Measurements from ENCODE around the gene GASK1A. TPM values are rescaled to one million over a fixed set of nuclear protein-coding genes. Genes with fewer than 3 reads are reported as not detected.

GASK1A gene
- total RNA-seq, 2 donors from 2014 or later: 8.8 to 16.8 TPM

DNA sequence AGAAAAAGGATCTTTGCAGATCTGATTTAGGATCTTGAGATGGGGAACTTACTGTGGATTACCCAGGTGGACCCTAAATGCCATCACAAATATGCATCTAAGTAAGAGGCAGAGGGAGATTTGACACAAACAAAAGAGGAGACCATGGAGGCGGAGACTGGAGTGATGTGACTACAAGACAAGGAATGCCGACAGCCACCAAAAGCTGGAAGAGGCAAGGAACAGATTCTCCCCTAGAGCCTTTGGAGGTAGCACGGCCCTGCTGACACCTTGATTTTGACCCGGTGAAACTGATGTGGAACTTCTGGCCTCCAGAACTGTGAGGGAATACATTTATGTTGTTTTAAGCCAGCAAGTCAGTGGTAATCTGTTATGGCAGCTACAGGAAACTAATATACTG is 44.0 kb downstream of the GASK1A start:
- Histone ChIP-seq H3K9me3 (no peaks in the 10 kb centered on the region), H3K27me3 (no peaks in the 10 kb centered on the region), H3K27ac (no peak overlapping the region), H3K4me3 (no peak overlapping the region), H3K4me1 (no peaks in the 10 kb centered on the region), H3K36me3 (replicated peaks in 1 of 2; ENCODE audit: insufficient read depth in 1 of 2, low read depth in 2 of 2) (no peaks in the 10 kb centered on the region)
- WGBS, 2 donors: 90 to 99% methylated on average over 4 of the region's 4 CpGs
- intact Hi-C loops (cut with DNase I): no loop called here
- DNase-seq: no peak
- no peak for ATAC-seq
- no peak for TF ChIP-seq POLR2A (IDR thresholded peaks at IDR 0.05)
- TF ChIP-seq, protein P1, sequence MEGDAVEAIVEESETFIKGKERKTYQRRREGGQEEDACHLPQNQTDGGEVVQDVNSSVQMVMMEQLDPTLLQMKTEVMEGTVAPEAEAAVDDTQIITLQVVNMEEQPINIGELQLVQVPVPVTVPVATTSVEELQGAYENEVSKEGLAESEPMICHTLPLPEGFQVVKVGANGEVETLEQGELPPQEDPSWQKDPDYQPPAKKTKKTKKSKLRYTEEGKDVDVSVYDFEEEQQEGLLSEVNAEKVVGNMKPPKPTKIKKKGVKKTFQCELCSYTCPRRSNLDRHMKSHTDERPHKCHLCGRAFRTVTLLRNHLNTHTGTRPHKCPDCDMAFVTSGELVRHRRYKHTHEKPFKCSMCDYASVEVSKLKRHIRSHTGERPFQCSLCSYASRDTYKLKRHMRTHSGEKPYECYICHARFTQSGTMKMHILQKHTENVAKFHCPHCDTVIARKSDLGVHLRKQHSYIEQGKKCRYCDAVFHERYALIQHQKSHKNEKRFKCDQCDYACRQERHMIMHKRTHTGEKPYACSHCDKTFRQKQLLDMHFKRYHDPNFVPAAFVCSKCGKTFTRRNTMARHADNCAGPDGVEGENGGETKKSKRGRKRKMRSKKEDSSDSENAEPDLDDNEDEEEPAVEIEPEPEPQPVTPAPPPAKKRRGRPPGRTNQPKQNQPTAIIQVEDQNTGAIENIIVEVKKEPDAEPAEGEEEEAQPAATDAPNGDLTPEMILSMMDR (IDR thresholded peaks at IDR 0.05): no peak

DNA sequence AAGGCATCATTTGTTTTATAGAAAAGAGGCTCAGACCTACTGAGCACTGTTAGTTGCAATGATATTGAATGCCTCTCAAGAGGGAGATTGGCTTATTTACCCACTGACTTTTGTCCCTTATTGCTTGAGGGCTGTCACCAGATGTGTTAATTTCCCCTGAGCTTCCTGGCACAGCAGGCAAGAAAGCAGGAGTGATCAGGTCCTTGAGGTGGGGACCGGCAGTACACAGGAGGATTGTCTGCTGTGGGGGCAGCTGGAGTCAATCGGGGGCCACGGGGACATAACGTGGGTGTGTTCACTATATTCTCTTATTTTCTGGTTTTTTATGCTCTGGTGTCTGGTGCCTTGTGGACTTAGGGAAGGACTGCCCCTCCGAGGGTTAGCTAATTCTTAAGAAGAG is 44.6 kb downstream of the GASK1A start:
- H3K9me3 ChIP-seq: no peaks in the 10 kb centered on the region
- intact Hi-C loops (cut with DNase I): no loop called here
- DNase-seq (no peak), ATAC-seq (no peak)
- 74 to 77% methylated on average over 5 of the region's 5 CpGs for WGBS, 2 donors
- H3K4me3 ChIP-seq: no peak overlapping the region
- H3K27me3 ChIP-seq: no peaks in the 10 kb centered on the region
- no peak overlapping the region for H3K27ac ChIP-seq
- H3K36me3 ChIP-seq (replicated peaks in 1 of 2; ENCODE audit: insufficient read depth in 1 of 2, low read depth in 2 of 2): no peaks in the 10 kb centered on the region
- H3K4me1 ChIP-seq: no peaks in the 10 kb centered on the region
- TF ChIP-seq, protein P1 (IDR thresholded peaks at IDR 0.05): no peak
- no peak for TF ChIP-seq POLR2A (IDR thresholded peaks at IDR 0.05)

DNA sequence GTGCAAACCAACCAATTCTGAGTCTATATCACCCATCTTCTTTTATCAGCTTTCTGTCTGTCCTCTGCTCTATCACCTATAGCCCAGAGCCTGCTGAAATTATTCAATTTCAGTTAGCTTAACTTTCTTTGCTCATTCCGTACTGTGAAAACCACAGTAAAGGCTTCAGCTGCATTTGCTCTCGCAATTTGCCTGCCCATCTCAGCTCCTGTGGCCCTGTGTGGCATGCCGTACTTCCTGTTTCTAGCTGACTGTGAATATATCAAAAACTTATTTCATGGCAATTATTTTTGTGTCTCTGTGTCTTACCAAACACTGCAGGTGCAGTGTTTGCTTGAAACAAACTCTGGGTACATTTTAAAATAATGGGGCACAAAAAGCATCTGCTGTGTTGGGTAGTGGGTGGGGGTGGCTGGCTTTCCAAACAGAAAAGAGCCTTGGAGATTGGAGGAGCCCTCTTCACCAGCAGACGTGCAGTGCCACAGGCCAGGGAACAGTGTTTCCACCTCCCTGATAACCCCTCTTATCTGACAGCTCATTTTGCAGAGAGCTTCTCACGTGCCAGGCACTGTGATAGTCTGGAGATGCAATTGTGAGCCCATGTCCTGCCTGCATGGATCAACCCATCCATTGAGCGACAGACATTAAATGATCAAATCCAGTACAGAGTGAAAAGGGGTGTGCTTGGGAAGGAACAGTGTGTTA is 45.2 kb downstream of the GASK1A start:
- Histone ChIP-seq H3K27ac (no peak overlapping the region), H3K27me3 (no peaks in the 10 kb centered on the region), H3K9me3 (no peaks in the 10 kb centered on the region), H3K36me3 (replicated peaks in 1 of 2; ENCODE audit: insufficient read depth in 1 of 2, low read depth in 2 of 2) (no peaks in the 10 kb centered on the region), H3K4me3 (no peak overlapping the region), H3K4me1 (no peaks in the 10 kb centered on the region)
- intact Hi-C loops (cut with DNase I): no loop called here
- WGBS, 2 donors: 49 to 83% methylated on average over 6 of the region's 6 CpGs
- ATAC-seq: no peak
- no peak for DNase-seq
- TF ChIP-seq POLR2A (IDR thresholded peaks at IDR 0.05): no peak
- TF ChIP-seq, protein P1 (IDR thresholded peaks at IDR 0.05): no peak

DNA sequence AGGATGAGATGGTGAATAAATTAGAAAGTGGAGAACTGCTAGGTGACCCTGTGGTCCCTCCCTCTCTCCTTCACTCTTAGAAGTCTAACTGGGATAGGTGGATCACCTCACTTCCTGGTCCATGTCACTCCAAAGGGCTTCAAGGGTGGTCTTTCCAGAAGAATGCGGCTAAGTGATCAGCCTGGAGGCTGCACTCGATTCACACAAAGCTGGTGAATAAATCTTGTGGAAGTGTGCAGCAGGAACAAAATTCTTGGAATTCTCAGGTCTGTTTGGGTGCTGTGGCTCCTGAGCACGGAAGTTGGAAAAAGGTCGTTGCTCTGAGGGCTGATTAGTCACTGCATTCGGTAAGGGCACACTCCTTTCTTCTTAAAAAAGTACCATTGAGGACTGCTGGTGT is 46.3 kb downstream of the GASK1A start:
- ATAC-seq: no peak
- Histone ChIP-seq H3K27me3 (no peaks in the 10 kb centered on the region), H3K27ac (no peak overlapping the region), H3K36me3 (replicated peaks in 1 of 2; ENCODE audit: insufficient read depth in 1 of 2, low read depth in 2 of 2) (no peaks in the 10 kb centered on the region), H3K9me3 (no peaks in the 10 kb centered on the region), H3K4me1 (no peaks in the 10 kb centered on the region), H3K4me3 (no peak overlapping the region)
- 49 to 66% methylated on average over 5 of the region's 5 CpGs for WGBS, 2 donors
- no peak for DNase-seq
- intact Hi-C loops (cut with DNase I): no loop called here
- TF ChIP-seq POLR2A (IDR thresholded peaks at IDR 0.05): no peak
- TF ChIP-seq, protein P1 (IDR thresholded peaks at IDR 0.05): no peak

DNA sequence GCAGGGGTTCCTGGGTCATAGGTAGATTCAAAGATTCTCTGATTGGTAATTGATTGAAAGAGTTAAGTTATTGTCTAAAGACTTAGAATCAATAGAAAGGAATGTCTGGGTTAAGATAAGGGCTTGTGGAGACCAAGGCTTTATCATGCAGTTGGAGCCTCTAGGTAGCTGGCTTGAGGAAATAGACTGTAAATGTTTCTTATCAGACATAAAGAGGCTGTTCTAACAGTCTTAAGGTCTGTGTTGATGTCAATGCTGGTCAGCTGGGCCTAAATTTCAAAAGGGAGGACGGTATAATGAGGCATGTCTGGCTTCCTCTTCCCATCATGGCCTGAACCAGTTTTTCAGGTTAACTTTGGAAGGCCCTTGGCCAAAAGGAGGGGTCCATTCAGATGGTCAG is 48.9 kb downstream of the GASK1A start:
- Histone ChIP-seq H3K36me3 (replicated peaks in 1 of 2; ENCODE audit: insufficient read depth in 1 of 2, low read depth in 2 of 2) (no peaks in the 10 kb centered on the region), H3K9me3 (no peaks in the 10 kb centered on the region), H3K4me1 (no peaks in the 10 kb centered on the region), H3K27ac (no peak overlapping the region), H3K27me3 (no peaks in the 10 kb centered on the region), H3K4me3 (no peak overlapping the region)
- ATAC-seq (no peak), DNase-seq (no peak)
- WGBS, 2 donors: 74 to 80% methylated on average over 1 of the region's 1 CpG
- TF ChIP-seq, protein P1 (IDR thresholded peaks at IDR 0.05): no peak
- no peak for TF ChIP-seq POLR2A (IDR thresholded peaks at IDR 0.05)
- intact Hi-C loops (cut with DNase I): no loop called here

Measured in body of pancreas (tissue), 4 donors.